GM12865 (cell line): ENCODE data around the gene MUC6.

ENCODE experiments used
- DNase-seq: peaks from one replicate; pipeline ENCODE4 v3.0.0; 2010; ENCODE audit warnings: low read depth
- H3K4me3 ChIP-seq: 2 replicates; pipeline ENCODE4 v1.5.1; 2011; ENCODE audit warnings: mild to moderate bottlenecking, low read depth, low read length, control low read depth
- CTCF ChIP-seq: IDR thresholded peaks from 2 replicates; pipeline ENCODE4 v1.5.1; 2011; ENCODE audit warnings: low read length, control low read depth, low read depth, inconsistent platforms; ENCODE audit not compliant: insufficient read depth; ENCODE audit errors: missing control alignments

MUC6 gene

GRCh38 chr11:1060852-1061616 lies 24.5 kb upstream of the MUC6 start:
- no peak for TF ChIP-seq CTCF
- DNase-seq: no peak
- H3K4me3 ChIP-seq: no peak overlapping the region

- TF ChIP-seq CTCF: no peak
- DNase-seq: no peak
- no peak overlapping the region for H3K4me3 ChIP-seq
Measured at GRCh38 chr11:1060410-1060809, 23.9 kb upstream of the MUC6 start.

GRCh38 chr11:1059759-1060158 lies 23.2 kb upstream of the MUC6 start:
- no peak for DNase-seq
- H3K4me3 ChIP-seq: no peak overlapping the region
- no peak for TF ChIP-seq CTCF

GRCh38 chr11:1057806-1058205 lies 21.3 kb upstream of the MUC6 start:
- DNase-seq: no peak
- no peak for TF ChIP-seq CTCF

GRCh38 chr11:1055990-1056771 lies 19.7 kb upstream of the MUC6 start:
- no peak for DNase-seq

More at GRCh38 chr11:1057806-1058205, 21.3 kb upstream of the MUC6 start:
- H3K4me3 ChIP-seq: no peak overlapping the region

GRCh38 chr11:1055109-1055703 lies 18.7 kb upstream of the MUC6 start:
- no peak for TF ChIP-seq CTCF
- H3K4me3 ChIP-seq: no peak overlapping the region
- DNase-seq: no peak

More at GRCh38 chr11:1055990-1056771, 19.7 kb upstream of the MUC6 start:
- no peak for TF ChIP-seq CTCF
- no peak overlapping the region for H3K4me3 ChIP-seq
